IMR-90 (cell line): ENCODE measurements around the gene HSD17B8. TPM values are rescaled to one million over a fixed set of nuclear protein-coding genes. Genes with fewer than 3 reads are reported as not detected.

ENCODE experiments used
- RFX5 ChIP-seq: IDR thresholded peaks from 2 replicates; pipeline ENCODE4 v1.8.0; 2012; ENCODE audit warnings: low read depth, mild to moderate bottlenecking, low read length, moderate library complexity
- polyA plus RNA-seq, 3 experiments: library from polyadenylated mRNA; depleted of rRNA; stranded (reverse); fragments of >200 nt; gene quantifications; 2 replicates each; pipeline ENCODE4 v1.2.3, GENCODE V29; 2012; ENCODE audit warnings: low replicate concordance in 1 of 3
- total RNA-seq: library from RNA; depleted of rRNA; stranded (reverse); fragments of >200 nt; gene quantifications from 2 replicates; pipeline ENCODE4 v1.2.3, GENCODE V29; 2012
- TF ChIP-seq, protein P1 (sequence below): conservative IDR thresholded peaks from 2 replicates; pipeline ENCODE4 v1.5.1; 2012; ENCODE audit warnings: mild to moderate bottlenecking, low read depth, low read length, improper control_type of control experiment

The HSD17B8 gene
- total and polyA plus RNA-seq, 2 of the 4 experiments (the other 2 are of a cell fraction): 1.6 to 4.3 TPM

GRCh38 chr6:33160728-33161344, 43.6 kb upstream of the HSD17B8 start (continued):
- TF ChIP-seq, protein P1, sequence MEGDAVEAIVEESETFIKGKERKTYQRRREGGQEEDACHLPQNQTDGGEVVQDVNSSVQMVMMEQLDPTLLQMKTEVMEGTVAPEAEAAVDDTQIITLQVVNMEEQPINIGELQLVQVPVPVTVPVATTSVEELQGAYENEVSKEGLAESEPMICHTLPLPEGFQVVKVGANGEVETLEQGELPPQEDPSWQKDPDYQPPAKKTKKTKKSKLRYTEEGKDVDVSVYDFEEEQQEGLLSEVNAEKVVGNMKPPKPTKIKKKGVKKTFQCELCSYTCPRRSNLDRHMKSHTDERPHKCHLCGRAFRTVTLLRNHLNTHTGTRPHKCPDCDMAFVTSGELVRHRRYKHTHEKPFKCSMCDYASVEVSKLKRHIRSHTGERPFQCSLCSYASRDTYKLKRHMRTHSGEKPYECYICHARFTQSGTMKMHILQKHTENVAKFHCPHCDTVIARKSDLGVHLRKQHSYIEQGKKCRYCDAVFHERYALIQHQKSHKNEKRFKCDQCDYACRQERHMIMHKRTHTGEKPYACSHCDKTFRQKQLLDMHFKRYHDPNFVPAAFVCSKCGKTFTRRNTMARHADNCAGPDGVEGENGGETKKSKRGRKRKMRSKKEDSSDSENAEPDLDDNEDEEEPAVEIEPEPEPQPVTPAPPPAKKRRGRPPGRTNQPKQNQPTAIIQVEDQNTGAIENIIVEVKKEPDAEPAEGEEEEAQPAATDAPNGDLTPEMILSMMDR: no peak
- 0 out of 2 replicates have a peak, but pooled peaks have one; percentile 7 for TF ChIP-seq RFX5
